CD4-positive, alpha-beta T cell (primary cell): ENCODE data around the gene CNTLN. TPM values are rescaled to one million over a fixed set of nuclear protein-coding genes. Genes with fewer than 3 reads are reported as not detected.

Source experiments
- ATAC-seq: fragments of 200-7000 bp; cut with Tn5 transposase; one replicate; pipeline ENCODE4 v1.10.0; 2022; ENCODE audit warnings: mild to moderate bottlenecking; ENCODE audit not compliant: poor library complexity
- CTCF ChIA-PET: fragments of 350-600 bp; sonication (Branson Sonifier 250); formaldehyde crosslinking; loops from one replicate; lab custom pipeline; 2021; ENCODE audit warnings: antibody characterized with exemption, inconsistent platforms; lab: Charles Lee
- POLR2A ChIA-PET: fragments of 350-600 bp; sonication (Branson Sonifier 250); formaldehyde crosslinking; loops from one replicate; lab custom pipeline; 2021; ENCODE audit warnings: antibody characterized with exemption, inconsistent platforms; lab: Charles Lee
- DNase-seq, 14 experiments: peaks; one replicate each; pipeline ENCODE4 v3.0.0-alpha.2; 2013 to 2020; ENCODE audit warnings: mixed read lengths in 2 of 14
- H3K27ac ChIP-seq, 2 donors: one replicate each; pipeline versions ENCODE4 v1.5.1 to v1.7.0; 2013; ENCODE audit warnings: low read length in 2 of 2, low read depth in 1 of 2, mild to moderate bottlenecking in 1 of 2
- H3K27me3 ChIP-seq, 2 experiments: 1 replicate in 1 of 2; 2 replicates in 1 of 2; pipeline versions ENCODE4 v1.6.1 to v1.7.0; 2013; ENCODE audit warnings: low read length in 2 of 2, control low read depth in 1 of 2, mild to moderate bottlenecking in 1 of 2, moderate library complexity in 1 of 2; ENCODE audit not compliant: insufficient read depth in 2 of 2, control insufficient read depth in 1 of 2
- H3K36me3 ChIP-seq: one replicate; pipeline ENCODE4 v1.6.1; 2013; ENCODE audit warnings: low read length, control low read depth; ENCODE audit not compliant: insufficient read depth
- H3K4me1 ChIP-seq: one replicate; pipeline ENCODE4 v1.6.1; 2013; ENCODE audit warnings: low read length, control low read depth; ENCODE audit not compliant: insufficient read depth
- H3K4me3 ChIP-seq: one replicate; pipeline ENCODE4 v1.5.1; 2013; ENCODE audit warnings: mild to moderate bottlenecking, low read length, moderate library complexity
- H3K9me3 ChIP-seq, 2 experiments: 1 replicate in 1 of 2; 2 replicates in 1 of 2; pipeline versions ENCODE4 v1.6.1 to v1.7.0; 2013; ENCODE audit warnings: low read length in 2 of 2, mild to moderate bottlenecking in 2 of 2, control low read depth in 1 of 2, moderate library complexity in 1 of 2; ENCODE audit not compliant: control insufficient read depth in 1 of 2, insufficient read depth in 1 of 2
- H3K27ac Mint-ChIP-seq: one replicate; pipeline ENCODE4 v1.8.0; 2020; ENCODE audit warnings: mixed read lengths
- H3K27me3 Mint-ChIP-seq: one replicate; pipeline ENCODE4 v1.8.0; 2021; ENCODE audit warnings: mixed read lengths
- H3K36me3 Mint-ChIP-seq: one replicate; pipeline ENCODE4 v1.8.0; 2021; ENCODE audit warnings: low read depth, mixed read lengths
- H3K4me1 Mint-ChIP-seq: one replicate; pipeline ENCODE4 v1.8.0; 2021; ENCODE audit warnings: low read depth, mixed read lengths
- H3K4me3 Mint-ChIP-seq: one replicate; pipeline ENCODE4 v1.8.0; 2020; ENCODE audit warnings: mild to moderate bottlenecking, mixed read lengths
- H3K9me3 Mint-ChIP-seq: one replicate; pipeline ENCODE4 v1.8.0; 2020; ENCODE audit warnings: mixed read lengths
- CTCF ChIP-seq: fragments of 200-600 bp; IDR thresholded peaks from one replicate; pipeline ENCODE4 v1.8.0; 2022; ENCODE audit warnings: antibody characterized with exemption, mild to moderate bottlenecking
- intact Hi-C, 2 experiments: fragments of 100-400 bp; cut with DNase I in 1 of 2; cut with micrococcal nuclease in 1 of 2; formaldehyde crosslinking; loops; one replicate each; pipeline versions ENCODE4 v1.15.1 to v1.9.0; 2023 to 2025; cut with DNase I, micrococcal nuclease
- total RNA-seq, 174 experiments: library from RNA in 2 of 174; stranded (reverse) in 2 of 174; gene quantifications; one replicate each; pipeline ENCODE4 v1.2.3 and lab custom pipeline; 2021 to 2026

CNTLN gene
- total RNA-seq, 2 experiments from 2014 or later, result 0.25 to 0.28 TPM

GRCh38 chr9:17318821-17319320 lies 184.0 kb downstream of the CNTLN start:
- intact Hi-C loops, result loop anchor here in 1 of 2 experiments (10.0 kb wide), 1 partner anchor 56 kb away; no protein-coding TSS in a partner anchor
- CTCF ChIA-PET, result no interaction called here
- Histone ChIP-seq H3K27me3 (no peaks in the 10 kb centered on the region), H3K27ac (no peak overlapping the region), H3K9me3 (peaks cover 0 to 7% of the 10 kb centered on the region in 2 experiments), H3K4me1 (no peaks in the 10 kb centered on the region), H3K36me3 (no peaks in the 10 kb centered on the region), H3K4me3 (no peak overlapping the region)
- TF ChIP-seq CTCF, result no peak
- H3K27ac Mint-ChIP-seq, result no peak overlapping the region
- no peak for ATAC-seq
- no peak overlapping the region for H3K4me3 Mint-ChIP-seq
- H3K36me3 Mint-ChIP-seq, result no peaks in the 10 kb centered on the region
- no peak for DNase-seq
- POLR2A ChIA-PET, result no interaction called here
- H3K9me3 Mint-ChIP-seq, result no peaks in the 10 kb centered on the region
- H3K27me3 Mint-ChIP-seq, result no peaks in the 10 kb centered on the region
- no peaks in the 10 kb centered on the region for H3K4me1 Mint-ChIP-seq

- Histone ChIP-seq H3K27ac (no peak overlapping the region), H3K4me1 (no peaks in the 10 kb centered on the region), H3K9me3 (peaks cover 0 to 7% of the 10 kb centered on the region in 2 experiments), H3K4me3 (no peak overlapping the region), H3K36me3 (no peaks in the 10 kb centered on the region), H3K27me3 (no peaks in the 10 kb centered on the region)
- H3K36me3 Mint-ChIP-seq, result no peaks in the 10 kb centered on the region
- no peak for ATAC-seq
- no peak overlapping the region for H3K27ac Mint-ChIP-seq
- no peaks in the 10 kb centered on the region for H3K4me1 Mint-ChIP-seq
- no peak overlapping the region for H3K4me3 Mint-ChIP-seq
- DNase-seq, result no peak
- no peaks in the 10 kb centered on the region for H3K27me3 Mint-ChIP-seq
- H3K9me3 Mint-ChIP-seq, result no peaks in the 10 kb centered on the region
- no peak for TF ChIP-seq CTCF
- intact Hi-C loops, result loop anchor here in 1 of 2 experiments (10.0 kb wide), 1 partner anchor 55 kb away; no protein-coding TSS in a partner anchor
- POLR2A ChIA-PET, result no interaction called here
- CTCF ChIA-PET, result no interaction called here
These were observed 185.0 kb downstream of the CNTLN start for GRCh38 chr9:17319864-17320263.

- Histone ChIP-seq H3K4me1 (no peaks in the 10 kb centered on the region), H3K36me3 (no peaks in the 10 kb centered on the region), H3K27ac (no peak overlapping the region), H3K9me3 (peaks cover 0 to 4% of the 10 kb centered on the region in 2 experiments), H3K27me3 (no peaks in the 10 kb centered on the region), H3K4me3 (no peak overlapping the region)
- H3K27me3 Mint-ChIP-seq, result no peaks in the 10 kb centered on the region
- no peaks in the 10 kb centered on the region for H3K4me1 Mint-ChIP-seq
- POLR2A ChIA-PET, result interaction anchor here (0.6 kb wide), 1 partner anchor 33 kb away, joined by 3 read pairs; no protein-coding TSS in a partner anchor
- no peaks in the 10 kb centered on the region for H3K36me3 Mint-ChIP-seq
- no peaks in the 10 kb centered on the region for H3K9me3 Mint-ChIP-seq
- ATAC-seq (no peak), DNase-seq (no peak)
- CTCF ChIA-PET, result interaction anchor here (0.6 kb wide), 1 partner anchor 12 kb away, joined by 3 read pairs; no protein-coding TSS in a partner anchor
- no peak overlapping the region for H3K27ac Mint-ChIP-seq
- no peak overlapping the region for H3K4me3 Mint-ChIP-seq
- no peak for TF ChIP-seq CTCF
- intact Hi-C loops, result no loop called here
These were observed 188.3 kb downstream of the CNTLN start for GRCh38 chr9:17322882-17323864.
